Measurements from ENCODE around the gene PFDN2. TPM values are rescaled to one million over a fixed set of nuclear protein-coding genes. Genes with fewer than 3 reads are reported as not detected.
A peak's percentile ranks its signal among the peaks of the same experiment; 100 is the strongest.

Gene PFDN2
- total RNA-seq, 2 experiments from 2014 or later: 52.7 to 95.3 TPM

- DNase-seq (ENCODE audit: low spot score): peak; percentile 52
- CTCF ChIA-PET (ENCODE audit: unreplicated experiment): no interaction called here
- intact Hi-C loops (cut with micrococcal nuclease; ENCODE audit: unreplicated experiment): loop anchor here (2.0 kb wide), 1 partner anchor 143 kb away; no protein-coding TSS in a partner anchor
Measured at GRCh38 chr1:161139766-161140165, 21.9 kb upstream of the PFDN2 start.

GRCh38 chr1:161138431-161138830, 20.6 kb upstream of the PFDN2 start:
- Histone ChIP-seq H2AFZ (ENCODE audit: low read length) (no peak overlapping the region), H4K20me1 (ENCODE audit: insufficient read depth, low read length) (no peaks in the 10 kb centered on the region), H3K4me3 (ENCODE audit: low read depth, low read length, poor library complexity, severe bottlenecking) (no peak overlapping the region), H3K4me2 (ENCODE audit: low read length) (no peak overlapping the region), H3K27ac (ENCODE audit: low read depth, low read length, poor library complexity, severe bottlenecking) (no peak overlapping the region), H3K36me3 (ENCODE audit: insufficient read depth, low read length) (no peaks in the 10 kb centered on the region; the same call in 1 of the 2 replicates), H3K79me2 (ENCODE audit: insufficient read depth, low read depth, low read length) (peaks cover 6% of the 10 kb centered on the region; the same call in 1 of the 2 replicates), H3K9me2 (ENCODE audit: insufficient read depth, low read length) (no peaks in the 10 kb centered on the region), H3K9me3 (ENCODE audit: low read length) (no peaks in the 10 kb centered on the region), H3K4me1 (ENCODE audit: insufficient read depth, low read length, poor library complexity, severe bottlenecking) (peaks cover 18% of the 10 kb centered on the region)
- ChIA-PET POLR2A (interaction anchor here (0.9 to 1.2 kb wide), 5 partner anchors 8 to 91 kb away, joined by 3 to 5 read pairs (median 4); partner anchors contain the start of genes NIT1, PFDN2 and TOMM40L), CTCF (ENCODE audit: unreplicated experiment) (interaction anchor here (1.0 to 1.9 kb wide), 2 partner anchors 27 to 141 kb away, joined by 3 to 5 read pairs; partner anchors contain the start of gene PPOX)
- intact Hi-C loops (cut with micrococcal nuclease; ENCODE audit: unreplicated experiment): loop anchor here (2.0 kb wide), 1 partner anchor 142 kb away; no protein-coding TSS in a partner anchor
- TF ChIP-seq CTCF (conservative IDR thresholded peaks at IDR 0.05; ENCODE audit: low read length) (no peak), EZH2phosphoT487 (IDR thresholded peaks at IDR 0.05; ENCODE audit: borderline replicate concordance, low read depth, low read length) (no peak)
- DNase-seq (ENCODE audit: low spot score): no peak
- no TSS peak for BruUV-seq (replicated peaks)

More at GRCh38 chr1:161139766-161140165, 21.9 kb upstream of the PFDN2 start:
- no peaks in the 10 kb centered on the region for H4K20me1 ChIP-seq (ENCODE audit: insufficient read depth, low read length)
- H3K4me3 ChIP-seq (ENCODE audit: low read depth, low read length, poor library complexity, severe bottlenecking): no peak overlapping the region
- H2AFZ ChIP-seq (ENCODE audit: low read length): no peak overlapping the region
- no peaks in the 10 kb centered on the region for H3K9me2 ChIP-seq (ENCODE audit: insufficient read depth, low read length)
- no peak overlapping the region for H3K27ac ChIP-seq (ENCODE audit: low read depth, low read length, poor library complexity, severe bottlenecking)
- no peaks in the 10 kb centered on the region for H3K9me3 ChIP-seq (ENCODE audit: low read length)
- no TSS peak for BruUV-seq (replicated peaks)
- no peak for TF ChIP-seq EZH2phosphoT487 (IDR thresholded peaks at IDR 0.05; ENCODE audit: borderline replicate concordance, low read depth, low read length)
- peak; percentile 85 for TF ChIP-seq CTCF (conservative IDR thresholded peaks at IDR 0.05; ENCODE audit: low read length)
- no peaks in the 10 kb centered on the region; the same call in 1 of the 2 replicates for H3K36me3 ChIP-seq (ENCODE audit: insufficient read depth, low read length)
- no peak overlapping the region for H3K4me2 ChIP-seq (ENCODE audit: low read length)
- H3K79me2 ChIP-seq (ENCODE audit: insufficient read depth, low read depth, low read length): no peaks in the 10 kb centered on the region
- POLR2A ChIA-PET: no interaction called here
- H3K4me1 ChIP-seq (ENCODE audit: insufficient read depth, low read length, poor library complexity, severe bottlenecking): peaks cover 14% of the 10 kb centered on the region

GRCh38 chr1:161137881-161138280, 20.0 kb upstream of the PFDN2 start:
- no peak overlapping the region for H2AFZ ChIP-seq (ENCODE audit: low read length)

More at GRCh38 chr1:161137881-161138280, 20.0 kb upstream of the PFDN2 start:
- TF ChIP-seq CTCF (conservative IDR thresholded peaks at IDR 0.05; ENCODE audit: low read length) (no peak), EZH2phosphoT487 (IDR thresholded peaks at IDR 0.05; ENCODE audit: borderline replicate concordance, low read depth, low read length) (no peak)
- H3K4me3 ChIP-seq (ENCODE audit: low read depth, low read length, poor library complexity, severe bottlenecking): no peak overlapping the region
- ChIA-PET CTCF (ENCODE audit: unreplicated experiment) (interaction anchor here (1.0 to 1.9 kb wide), 3 partner anchors 28 to 140 kb away, joined by 3 to 5 read pairs (median 3); partner anchors contain the start of gene PPOX), POLR2A (interaction anchor here (0.9 to 2.2 kb wide), 6 partner anchors 9 to 91 kb away, joined by 3 to 6 read pairs (median 4); partner anchors contain the start of genes NIT1, PFDN2 and TOMM40L)
- H3K27ac ChIP-seq (ENCODE audit: low read depth, low read length, poor library complexity, severe bottlenecking): no peak overlapping the region
- H3K4me1 ChIP-seq (ENCODE audit: insufficient read depth, low read length, poor library complexity, severe bottlenecking): peaks cover 19% of the 10 kb centered on the region
- H3K9me2 ChIP-seq (ENCODE audit: insufficient read depth, low read length): no peaks in the 10 kb centered on the region
- H3K36me3 ChIP-seq (ENCODE audit: insufficient read depth, low read length): no peaks in the 10 kb centered on the region; the same call in 1 of the 2 replicates
- H3K79me2 ChIP-seq (ENCODE audit: insufficient read depth, low read depth, low read length): peaks cover 10% of the 10 kb centered on the region; the same call in 1 of the 2 replicates
- no TSS peak for BruUV-seq (replicated peaks)
- H4K20me1 ChIP-seq (ENCODE audit: insufficient read depth, low read length): no peaks in the 10 kb centered on the region
- H3K4me2 ChIP-seq (ENCODE audit: low read length): no peak overlapping the region
- intact Hi-C loops (cut with micrococcal nuclease; ENCODE audit: unreplicated experiment): loop anchor here (2.0 kb wide), 1 partner anchor 141 kb away; no protein-coding TSS in a partner anchor
- no peaks in the 10 kb centered on the region for H3K9me3 ChIP-seq (ENCODE audit: low read length)
- DNase-seq (ENCODE audit: low spot score): no peak

Data from OCI-LY7 (cell line).